Body of pancreas (tissue), 4 donors: ENCODE data around the gene FER. TPM values are rescaled to one million over a fixed set of nuclear protein-coding genes. Genes with fewer than 3 reads are reported as not detected.
A peak's percentile ranks its signal among the peaks of the same experiment; 100 is the strongest.

ENCODE experiments used
- ATAC-seq: fragments of 150-250 bp; one replicate; pipeline ENCODE4 v1.9.1; 2016
- DNase-seq, 4 donors: peaks; one replicate each; pipeline ENCODE4 v3.0.0-alpha.2; 2019
- H3K27ac ChIP-seq, 4 donors: fragments of 200-600 bp; sonication (generic); 1 replicate in 3 of 4; 2 replicates in 1 of 4; pipeline versions ENCODE4 v1.5.1 to v1.6.1; 2016 to 2019; ENCODE audit warnings: mild to moderate bottlenecking in 1 of 4, mixed read lengths in 1 of 4, moderate library complexity in 1 of 4
- H3K27me3 ChIP-seq, 2 donors: fragments of 200-600 bp; sonication (generic); one replicate each; pipeline ENCODE4 v1.6.0; 2016; ENCODE audit warnings: mild to moderate bottlenecking in 1 of 2
- H3K36me3 ChIP-seq, 2 donors: fragments of 200-600 bp; sonication (generic); replicated peaks in 1 of 2; 2 replicates each; pipeline ENCODE4 v1.5.1; 2016; ENCODE audit warnings: low read depth in 2 of 2; ENCODE audit not compliant: insufficient read depth in 1 of 2
- H3K4me1 ChIP-seq: fragments of 200-600 bp; sonication (generic); one replicate; pipeline ENCODE4 v1.6.0; 2016
- H3K4me3 ChIP-seq, 2 donors: fragments of 200-600 bp; sonication (generic); 1 replicate in 1 of 2; 2 replicates in 1 of 2; pipeline ENCODE4 v1.5.1; 2016 to 2019
- H3K9me3 ChIP-seq, 3 donors: fragments of 200-600 bp; sonication (generic); 1 replicate in 2 of 3; 2 replicates in 1 of 3; pipeline ENCODE4 v1.5.1; 2016
- POLR2A ChIP-seq, 3 donors: fragments of 450-650 bp; IDR thresholded peaks; one replicate each; pipeline ENCODE4 v1.6.1; 2016; ENCODE audit warnings: antibody characterized with exemption in 3 of 3, mild to moderate bottlenecking in 2 of 3
- WGBS, 2 donors: methylation state at CpG; one replicate each; pipeline ENCODE4 v1.1.5; 2017; 5-methylcytosine and 5-hydroxymethylcytosine counted together
- intact Hi-C: fragments of 100-400 bp; cut with DNase I; formaldehyde crosslinking; loops from one replicate; pipeline ENCODE4 v1.15.1; 2023
- total RNA-seq, 2 donors: library from RNA; depleted of rRNA; stranded (reverse); fragments of >200 nt; gene quantifications; one replicate each; pipeline ENCODE4 v1.1.0, GENCODE V29; 2016
- TF ChIP-seq, protein P1 (sequence below), 7 experiments: fragments of 450-650 bp in 4 of 7; fragments of 200-600 bp in 3 of 7; sonication (generic) in 3 of 7; IDR thresholded peaks; one replicate each; pipeline ENCODE4 v1.5.1; 2016 to 2019; ENCODE audit warnings: antibody characterized with exemption in 7 of 7

Gene FER
- total RNA-seq, 2 donors from 2014 or later, result 7.9 to 13.2 TPM

DNA sequence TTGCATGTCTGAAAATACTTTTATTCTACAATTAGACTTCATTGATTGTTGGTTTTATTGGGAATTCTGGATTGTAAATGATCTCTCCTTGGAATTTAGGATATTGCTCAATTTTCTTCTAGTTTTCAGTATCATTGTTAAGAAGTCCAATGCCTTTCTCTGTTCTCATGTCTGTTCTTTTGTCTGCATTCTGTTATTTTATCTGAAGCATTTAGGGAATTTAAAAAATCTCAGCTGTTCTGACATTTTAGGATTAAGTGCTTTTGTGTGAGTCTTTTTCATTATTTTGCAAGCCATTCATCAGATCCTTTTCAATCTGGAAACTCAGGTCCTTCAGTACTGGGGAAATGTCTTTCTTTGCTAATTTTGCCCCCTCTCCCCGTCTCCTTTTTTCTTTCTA is 4.4 kb upstream of the FER start:
- TF ChIP-seq, protein P1, sequence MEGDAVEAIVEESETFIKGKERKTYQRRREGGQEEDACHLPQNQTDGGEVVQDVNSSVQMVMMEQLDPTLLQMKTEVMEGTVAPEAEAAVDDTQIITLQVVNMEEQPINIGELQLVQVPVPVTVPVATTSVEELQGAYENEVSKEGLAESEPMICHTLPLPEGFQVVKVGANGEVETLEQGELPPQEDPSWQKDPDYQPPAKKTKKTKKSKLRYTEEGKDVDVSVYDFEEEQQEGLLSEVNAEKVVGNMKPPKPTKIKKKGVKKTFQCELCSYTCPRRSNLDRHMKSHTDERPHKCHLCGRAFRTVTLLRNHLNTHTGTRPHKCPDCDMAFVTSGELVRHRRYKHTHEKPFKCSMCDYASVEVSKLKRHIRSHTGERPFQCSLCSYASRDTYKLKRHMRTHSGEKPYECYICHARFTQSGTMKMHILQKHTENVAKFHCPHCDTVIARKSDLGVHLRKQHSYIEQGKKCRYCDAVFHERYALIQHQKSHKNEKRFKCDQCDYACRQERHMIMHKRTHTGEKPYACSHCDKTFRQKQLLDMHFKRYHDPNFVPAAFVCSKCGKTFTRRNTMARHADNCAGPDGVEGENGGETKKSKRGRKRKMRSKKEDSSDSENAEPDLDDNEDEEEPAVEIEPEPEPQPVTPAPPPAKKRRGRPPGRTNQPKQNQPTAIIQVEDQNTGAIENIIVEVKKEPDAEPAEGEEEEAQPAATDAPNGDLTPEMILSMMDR (IDR thresholded peaks at IDR 0.05), result no peak
- no peak for TF ChIP-seq POLR2A (IDR thresholded peaks at IDR 0.05)
- Histone ChIP-seq H3K36me3 (no peaks in the 10 kb centered on the region), H3K4me1 (peaks cover 27% of the 10 kb centered on the region), H3K27me3 (no peaks in the 10 kb centered on the region), H3K9me3 (no peaks in the 10 kb centered on the region), H3K4me3 (no peak overlapping the region), H3K27ac (peak overlapping the region in 3 of 4 donors; percentile 4 to 52 (median 15))
- intact Hi-C loops, result no loop called here
- WGBS, 2 donors, result 64 to 72% methylated on average over 1 of the region's 1 CpG
- no peak for DNase-seq
- ATAC-seq, result no peak

DNA sequence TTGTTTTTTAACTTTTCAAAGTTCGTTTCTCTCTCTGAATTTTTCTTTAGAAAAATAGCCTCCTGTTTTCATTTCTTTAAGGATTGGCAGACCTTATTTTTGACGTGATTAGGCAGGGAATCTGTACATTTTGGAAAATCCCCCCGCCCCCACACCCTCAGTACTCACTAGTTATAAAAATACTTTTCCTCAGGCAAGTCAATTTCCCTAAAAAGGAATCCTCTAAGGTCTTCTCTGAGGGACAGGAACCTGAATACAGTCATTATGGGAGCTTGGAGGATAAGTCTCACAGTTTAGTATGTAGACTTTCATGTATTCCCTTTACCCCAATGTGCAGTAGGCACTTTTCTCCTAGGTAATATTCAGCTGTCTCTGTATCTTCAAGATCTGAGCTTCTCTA is 3.9 kb upstream of the FER start:
- intact Hi-C loops, result no loop called here
- ATAC-seq, result no peak

DNA sequence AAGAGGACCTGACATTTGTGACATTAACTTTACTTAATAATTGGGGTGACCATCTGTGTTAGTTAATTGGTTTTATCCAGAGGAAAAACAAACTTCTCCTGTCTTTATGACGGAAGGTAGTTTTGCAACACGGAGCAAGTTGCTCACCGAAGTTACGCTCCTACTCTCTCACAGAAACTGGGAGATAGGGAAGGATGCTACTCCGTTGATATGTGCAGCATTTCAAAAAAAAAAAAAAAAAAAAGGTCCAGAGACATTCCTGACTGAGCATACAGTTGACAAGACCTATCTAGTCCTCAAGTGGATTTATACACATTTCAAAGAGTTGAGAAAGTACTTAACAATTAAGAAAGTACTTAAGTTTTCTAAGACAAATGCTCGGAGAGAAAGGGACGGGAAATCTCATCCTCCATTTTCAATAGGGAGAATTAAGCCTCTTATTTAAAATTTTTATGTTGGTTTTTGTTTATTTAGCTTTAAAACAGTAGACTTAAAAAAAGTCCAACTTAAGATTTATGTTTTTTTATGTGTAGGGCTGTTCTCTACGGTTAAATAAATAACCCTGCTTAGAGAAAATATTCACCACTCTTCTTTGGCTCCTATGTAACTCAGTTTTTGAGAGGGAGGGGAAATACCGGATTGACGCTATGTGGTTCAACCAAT is 455 bp upstream of the FER start:
- intact Hi-C loops, result no loop called here
- Histone ChIP-seq H3K4me1 (peaks cover 34% of the 10 kb centered on the region), H3K27ac (peak overlapping the region in 3 of 4 donors; percentile 87 to 100 (median 98)), H3K9me3 (no peaks in the 10 kb centered on the region), H3K27me3 (no peaks in the 10 kb centered on the region), H3K36me3 (no peaks in the 10 kb centered on the region), H3K4me3 (no peak overlapping the region)
- 45 to 50% methylated on average over 10 of the region's 10 CpGs for WGBS, 2 donors
- ATAC-seq (no peak), DNase-seq (no peak)
- no peak for TF ChIP-seq POLR2A (IDR thresholded peaks at IDR 0.05)
- TF ChIP-seq, protein P1 (IDR thresholded peaks at IDR 0.05), result no peak

More for the DNA sequence above, 3.9 kb upstream of the FER start:
- WGBS, 2 donors, result 55 to 56% methylated on average over 3 of the region's 3 CpGs
- no peak for DNase-seq
- Histone ChIP-seq H3K36me3 (no peaks in the 10 kb centered on the region), H3K4me1 (peaks cover 27% of the 10 kb centered on the region), H3K4me3 (no peak overlapping the region), H3K27ac (peak overlapping the region in 3 of 4 donors; percentile 4 to 52 (median 28)), H3K27me3 (no peaks in the 10 kb centered on the region), H3K9me3 (no peaks in the 10 kb centered on the region)
- no peak for TF ChIP-seq POLR2A (IDR thresholded peaks at IDR 0.05)

DNA sequence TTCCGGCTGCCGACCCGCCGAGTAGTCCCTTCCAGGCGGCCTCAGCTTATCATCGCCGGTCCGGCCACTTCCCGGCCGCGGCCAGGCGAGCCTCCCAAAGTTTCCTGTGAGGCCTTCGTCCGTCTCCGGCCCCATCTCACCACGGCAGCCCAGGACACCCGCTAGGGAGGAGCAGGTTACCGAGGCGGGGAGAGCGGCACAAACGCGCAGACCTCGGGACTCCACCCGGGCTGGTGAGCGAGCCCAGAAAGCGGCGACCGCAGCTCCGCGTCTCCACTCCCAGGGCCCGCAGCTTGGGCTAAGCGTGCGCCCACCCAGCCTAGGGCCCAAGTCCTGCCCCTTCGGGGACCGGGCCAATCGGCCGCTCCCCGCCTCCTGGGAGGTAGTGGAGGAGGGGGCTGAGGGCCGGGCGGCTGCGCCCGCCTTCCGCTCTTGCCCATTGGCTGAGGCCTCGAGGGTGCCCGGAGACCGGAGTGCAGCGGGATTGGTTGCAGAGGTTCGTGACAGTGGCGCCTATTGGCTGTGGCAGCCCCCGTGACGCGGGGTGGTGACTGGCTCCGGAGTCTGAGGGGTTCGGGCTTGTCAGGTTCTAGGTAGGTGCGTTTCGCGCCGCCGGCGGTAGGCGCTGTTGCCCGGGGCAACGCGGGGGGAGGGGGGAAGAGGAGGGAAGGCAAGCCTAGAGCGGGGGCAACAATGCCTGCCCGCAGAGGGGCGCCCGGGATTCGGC is 867 bp downstream of the FER start:
- H3K9me3 ChIP-seq, result no peaks in the 10 kb centered on the region
- peak overlapping the region; percentile 83 to 91 for H3K4me3 ChIP-seq
- H3K27ac ChIP-seq, result peak overlapping the region; percentile 87 to 100 (median 95)
- TF ChIP-seq, protein P1 (IDR thresholded peaks at IDR 0.05), result peak in 5 of 7 experiments; percentile 13 to 49 (median 26)
- peak; percentile 98 to 99 (median 99) for TF ChIP-seq POLR2A (IDR thresholded peaks at IDR 0.05)
- no peaks in the 10 kb centered on the region for H3K36me3 ChIP-seq
- ATAC-seq (peak; percentile 97), DNase-seq (peak; percentile 98 to 99 (median 98))
- peaks cover 25% of the 10 kb centered on the region for H3K4me1 ChIP-seq
- intact Hi-C loops, result no loop called here
- H3K27me3 ChIP-seq, result no peaks in the 10 kb centered on the region
- 0% methylated on average over 19 to 69 of the region's 69 CpGs for WGBS, 2 donors

DNA sequence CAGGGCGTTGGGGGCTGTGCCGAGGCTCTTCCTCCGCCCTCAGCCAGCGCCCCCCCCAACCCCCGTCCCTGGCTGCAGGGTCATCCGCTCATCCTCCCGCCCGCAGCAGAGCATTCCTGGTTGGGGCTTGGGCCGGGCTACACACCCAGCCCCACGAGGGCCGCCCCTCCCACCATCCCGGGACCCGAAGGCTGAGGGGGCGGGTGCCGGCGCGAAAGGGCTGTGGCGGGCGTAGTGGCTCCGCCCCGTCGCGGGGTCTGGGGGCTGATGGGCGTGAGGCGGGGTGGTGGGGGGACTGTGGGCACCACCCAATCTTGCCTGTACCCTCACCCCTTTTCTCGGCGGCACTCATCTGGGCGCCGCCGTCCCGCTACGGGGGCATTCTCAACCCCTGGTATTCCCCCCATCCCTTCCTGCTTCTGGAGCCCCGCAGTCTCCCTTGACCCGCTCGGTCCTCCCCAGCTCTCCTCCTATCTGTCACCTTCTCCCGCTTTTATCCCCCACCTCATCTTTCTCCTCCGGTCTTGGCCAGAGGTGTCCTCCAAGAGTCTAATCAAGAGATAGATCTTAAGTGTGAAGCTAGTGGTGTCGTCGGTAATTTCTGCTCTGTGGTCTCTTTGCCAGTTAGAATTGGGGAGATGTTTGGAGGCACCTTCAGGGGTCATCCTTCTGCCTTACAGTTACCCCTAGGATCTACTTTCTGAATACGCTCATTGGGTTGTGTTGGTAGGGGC is 1.6 kb downstream of the FER start:
- H3K4me3 ChIP-seq, result peak overlapping the region; percentile 83 to 91
- no peaks in the 10 kb centered on the region for H3K27me3 ChIP-seq
- TF ChIP-seq, protein P1 (IDR thresholded peaks at IDR 0.05), result no peak
- TF ChIP-seq POLR2A (IDR thresholded peaks at IDR 0.05), result no peak
- H3K4me1 ChIP-seq, result peaks cover 19% of the 10 kb centered on the region
- ATAC-seq, result peak; percentile 15
- 1 to 3% methylated on average over 15 to 36 of the region's 40 CpGs for WGBS, 2 donors
- no peaks in the 10 kb centered on the region for H3K9me3 ChIP-seq
- H3K36me3 ChIP-seq, result no peaks in the 10 kb centered on the region
- H3K27ac ChIP-seq, result peak overlapping the region; percentile 74 to 100 (median 92)
- DNase-seq, result no peak
- intact Hi-C loops, result no loop called here
